ENCODE measurements around the gene KRT13. TPM values are rescaled to one million over a fixed set of nuclear protein-coding genes. Genes with fewer than 3 reads are reported as not detected.

KRT13 gene
- total and polyA plus RNA-seq, 9 of the 15 experiments (the other 6 are each of a cell fraction or from before 2014, with no cell fraction given) = 0.11 to 1.1 (median 0.24) TPM; not detected in 3

DNA sequence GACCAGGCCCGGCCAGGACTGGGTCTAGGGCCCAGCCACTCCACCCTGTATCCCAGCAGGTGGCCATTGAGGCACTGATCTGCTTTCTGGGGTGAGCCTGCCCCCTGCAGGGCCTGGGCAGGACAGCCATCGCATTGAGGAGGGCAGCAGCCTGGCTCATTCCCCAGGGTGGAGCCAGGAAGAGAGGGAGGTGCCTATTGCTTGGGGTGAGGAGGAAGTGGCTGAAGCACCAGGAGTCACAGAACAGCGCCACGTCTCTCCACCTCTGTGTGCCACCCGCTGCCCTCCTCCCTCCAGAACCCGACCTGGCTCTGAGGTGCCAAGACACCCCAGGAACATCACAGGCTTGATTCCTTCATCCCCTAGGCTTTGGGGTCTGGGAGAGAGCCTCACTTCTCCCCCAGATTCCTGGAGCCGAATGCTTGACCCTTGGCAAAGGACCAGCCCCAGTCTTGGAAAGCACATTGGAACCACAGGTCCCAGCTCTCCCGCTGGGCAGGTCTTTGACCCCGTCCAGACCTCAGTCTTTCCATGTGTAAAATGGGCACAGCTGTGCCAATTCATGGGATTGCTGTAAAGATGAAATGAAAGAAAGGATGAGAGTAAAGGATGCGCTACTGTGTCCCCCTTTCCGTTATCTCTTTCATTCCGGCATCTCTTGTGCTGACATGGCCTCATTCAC, 8.5 kb downstream of the KRT13 start (continued):
- no peak for TF ChIP-seq ZNF24 (IDR thresholded peaks at IDR 0.05)
- no peak for TF ChIP-seq TAF9B (IDR thresholded peaks at IDR 0.05; ENCODE audit: partially characterized antibody)
- no peak for TF ChIP-seq CCAR2 (IDR thresholded peaks at IDR 0.05; ENCODE audit: low read depth, low read length)
- TF ChIP-seq, protein P1, sequence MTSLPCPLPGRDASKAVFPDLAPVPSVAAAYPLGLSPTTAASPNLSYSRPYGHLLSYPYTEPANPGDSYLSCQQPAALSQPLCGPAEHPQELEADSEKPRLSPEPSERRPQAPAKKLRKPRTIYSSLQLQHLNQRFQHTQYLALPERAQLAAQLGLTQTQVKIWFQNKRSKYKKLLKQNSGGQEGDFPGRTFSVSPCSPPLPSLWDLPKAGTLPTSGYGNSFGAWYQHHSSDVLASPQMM (CRISPR knock-in tag; IDR thresholded peaks at IDR 0.05) = no peak
- TF ChIP-seq, protein P2, sequence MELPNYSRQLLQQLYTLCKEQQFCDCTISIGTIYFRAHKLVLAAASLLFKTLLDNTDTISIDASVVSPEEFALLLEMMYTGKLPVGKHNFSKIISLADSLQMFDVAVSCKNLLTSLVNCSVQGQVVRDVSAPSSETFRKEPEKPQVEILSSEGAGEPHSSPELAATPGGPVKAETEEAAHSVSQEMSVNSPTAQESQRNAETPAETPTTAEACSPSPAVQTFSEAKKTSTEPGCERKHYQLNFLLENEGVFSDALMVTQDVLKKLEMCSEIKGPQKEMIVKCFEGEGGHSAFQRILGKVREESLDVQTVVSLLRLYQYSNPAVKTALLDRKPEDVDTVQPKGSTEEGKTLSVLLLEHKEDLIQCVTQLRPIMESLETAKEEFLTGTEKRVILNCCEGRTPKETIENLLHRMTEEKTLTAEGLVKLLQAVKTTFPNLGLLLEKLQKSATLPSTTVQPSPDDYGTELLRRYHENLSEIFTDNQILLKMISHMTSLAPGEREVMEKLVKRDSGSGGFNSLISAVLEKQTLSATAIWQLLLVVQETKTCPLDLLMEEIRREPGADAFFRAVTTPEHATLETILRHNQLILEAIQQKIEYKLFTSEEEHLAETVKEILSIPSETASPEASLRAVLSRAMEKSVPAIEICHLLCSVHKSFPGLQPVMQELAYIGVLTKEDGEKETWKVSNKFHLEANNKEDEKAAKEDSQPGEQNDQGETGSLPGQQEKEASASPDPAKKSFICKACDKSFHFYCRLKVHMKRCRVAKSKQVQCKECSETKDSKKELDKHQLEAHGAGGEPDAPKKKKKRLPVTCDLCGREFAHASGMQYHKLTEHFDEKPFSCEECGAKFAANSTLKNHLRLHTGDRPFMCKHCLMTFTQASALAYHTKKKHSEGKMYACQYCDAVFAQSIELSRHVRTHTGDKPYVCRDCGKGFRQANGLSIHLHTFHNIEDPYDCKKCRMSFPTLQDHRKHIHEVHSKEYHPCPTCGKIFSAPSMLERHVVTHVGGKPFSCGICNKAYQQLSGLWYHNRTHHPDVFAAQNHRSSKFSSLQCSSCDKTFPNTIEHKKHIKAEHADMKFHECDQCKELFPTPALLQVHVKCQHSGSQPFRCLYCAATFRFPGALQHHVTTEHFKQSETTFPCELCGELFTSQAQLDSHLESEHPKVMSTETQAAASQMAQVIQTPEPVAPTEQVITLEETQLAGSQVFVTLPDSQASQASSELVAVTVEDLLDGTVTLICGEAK (IDR thresholded peaks at IDR 0.05) = no peak
- TF ChIP-seq, protein P2 (CRISPR knock-in tag; IDR thresholded peaks at IDR 0.05) = no peak
- TF ChIP-seq IFI16 (CRISPR knock-in tag; IDR thresholded peaks at IDR 0.05) = no peak
- TF ChIP-seq MEF2A (IDR thresholded peaks at IDR 0.05; ENCODE audit: control insufficient read depth, low read depth, low read length) = no peak
- TF ChIP-seq ZNF217 (CRISPR knock-in tag; IDR thresholded peaks at IDR 0.05) = no peak
- TF ChIP-seq SETDB1 (IDR thresholded peaks at IDR 0.05; ENCODE audit: low read length) = no peak
- TF ChIP-seq, protein P3, sequence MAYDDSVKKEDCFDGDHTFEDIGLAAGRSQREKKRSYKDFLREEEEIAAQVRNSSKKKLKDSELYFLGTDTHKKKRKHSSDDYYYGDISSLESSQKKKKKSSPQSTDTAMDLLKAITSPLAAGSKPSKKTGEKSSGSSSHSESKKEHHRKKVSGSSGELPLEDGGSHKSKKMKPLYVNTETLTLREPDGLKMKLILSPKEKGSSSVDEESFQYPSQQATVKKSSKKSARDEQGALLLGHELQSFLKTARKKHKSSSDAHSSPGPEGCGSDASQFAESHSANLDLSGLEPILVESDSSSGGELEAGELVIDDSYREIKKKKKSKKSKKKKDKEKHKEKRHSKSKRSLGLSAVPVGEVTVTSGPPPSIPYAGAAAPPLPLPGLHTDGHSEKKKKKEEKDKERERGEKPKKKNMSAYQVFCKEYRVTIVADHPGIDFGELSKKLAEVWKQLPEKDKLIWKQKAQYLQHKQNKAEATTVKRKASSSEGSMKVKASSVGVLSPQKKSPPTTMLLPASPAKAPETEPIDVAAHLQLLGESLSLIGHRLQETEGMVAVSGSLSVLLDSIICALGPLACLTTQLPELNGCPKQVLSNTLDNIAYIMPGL (CRISPR knock-in tag; IDR thresholded peaks at IDR 0.05) = no peak
- TF ChIP-seq CBX2 (IDR thresholded peaks at IDR 0.05; ENCODE audit: insufficient read depth, low read length, poor library complexity, severe bottlenecking) = no peak
- no peak for TF ChIP-seq HEY1 (CRISPR knock-in tag; IDR thresholded peaks at IDR 0.05; ENCODE audit: borderline replicate concordance)
- no peak for TF ChIP-seq NR3C1 (CRISPR knock-in tag; IDR thresholded peaks at IDR 0.05)
- no peak for TF ChIP-seq CBFA2T3 (IDR thresholded peaks at IDR 0.05)
- no peak for TF ChIP-seq HMGN3 (IDR thresholded peaks at IDR 0.05; ENCODE audit: borderline replicate concordance, extremely low read depth, insufficient read length, low read depth, low read length)
- no peak for TF ChIP-seq KLF10 (CRISPR knock-in tag; IDR thresholded peaks at IDR 0.05)
- TF ChIP-seq ZNF134 (CRISPR knock-in tag; conservative IDR thresholded peaks at IDR 0.05) = no peak
- TF ChIP-seq BACH1 (tag; IDR thresholded peaks at IDR 0.05) = no peak
